ENCODE results near the gene LHFPL3. TPM values are rescaled to one million over a fixed set of nuclear protein-coding genes. Genes with fewer than 3 reads are reported as not detected.

LHFPL3 gene
- total RNA-seq, 1 experiment from 2014 or later, result not detected

- no peak for DNase-seq (ENCODE audit: low read depth)
These were observed 514.8 kb downstream of the LHFPL3 start for GRCh38 chr7:104843198-104843597.

- DNase-seq (ENCODE audit: low read depth), result no peak
These were observed 517.2 kb downstream of the LHFPL3 start for GRCh38 chr7:104845557-104845956.

- DNase-seq (ENCODE audit: low read depth), result no peak
These were observed 518.3 kb downstream of the LHFPL3 start for GRCh38 chr7:104846731-104847130.

- DNase-seq (ENCODE audit: low read depth), result peak; percentile 46
These were observed 520.0 kb downstream of the LHFPL3 start for GRCh38 chr7:104848138-104848990.

GRCh38 chr7:104850374-104850773 lies 522.0 kb downstream of the LHFPL3 start:
- no peak for DNase-seq (ENCODE audit: low read depth)

GRCh38 chr7:104851268-104851667 lies 522.9 kb downstream of the LHFPL3 start:
- DNase-seq (ENCODE audit: low read depth), result peak; percentile 9

- DNase-seq (ENCODE audit: low read depth), result no peak
These were observed 524.0 kb downstream of the LHFPL3 start for GRCh38 chr7:104852386-104852785.

GRCh38 chr7:104855861-104856260 lies 527.5 kb downstream of the LHFPL3 start:
- no peak for DNase-seq (ENCODE audit: low read depth)

GRCh38 chr7:104857458-104858425 lies 529.3 kb downstream of the LHFPL3 start:
- DNase-seq (ENCODE audit: low read depth), result no peak

- DNase-seq (ENCODE audit: low read depth), result no peak
These were observed 531.5 kb downstream of the LHFPL3 start for GRCh38 chr7:104859754-104860426.

GRCh38 chr7:104861729-104862390 lies 533.5 kb downstream of the LHFPL3 start:
- no peak for DNase-seq (ENCODE audit: low read depth)

- DNase-seq (ENCODE audit: low read depth), result peak; percentile 15
These were observed 534.3 kb downstream of the LHFPL3 start for GRCh38 chr7:104862719-104863118.

- DNase-seq (ENCODE audit: low read depth), result no peak
These were observed 545.0 kb downstream of the LHFPL3 start for GRCh38 chr7:104873401-104873800.

- no peak for DNase-seq (ENCODE audit: low read depth)
These were observed 550.2 kb downstream of the LHFPL3 start for GRCh38 chr7:104878577-104878976.

- DNase-seq (ENCODE audit: low read depth), result no peak
These were observed 554.9 kb downstream of the LHFPL3 start for GRCh38 chr7:104883248-104883717.

GRCh38 chr7:104883718-104884452 lies 555.5 kb downstream of the LHFPL3 start:
- DNase-seq (ENCODE audit: low read depth), result peak; percentile 79

GRCh38 chr7:104886651-104887050 lies 558.2 kb downstream of the LHFPL3 start:
- no peak for DNase-seq (ENCODE audit: low read depth)

GRCh38 chr7:104890216-104890615 lies 561.8 kb downstream of the LHFPL3 start:
- no peak for DNase-seq (ENCODE audit: low read depth)

GRCh38 chr7:104891949-104892348 lies 563.5 kb downstream of the LHFPL3 start:
- no peak for DNase-seq (ENCODE audit: low read depth)

- DNase-seq (ENCODE audit: low read depth), result no peak
These were observed 565.9 kb downstream of the LHFPL3 start for GRCh38 chr7:104894314-104894713.
